NCI-H510A (cell line): ENCODE data around the gene DLK1.

Experiments used
- DNase-seq: peaks from one replicate; lab custom pipeline; 2025; lab: John Stamatoyannopoulos, UW

DLK1 gene

DNA sequence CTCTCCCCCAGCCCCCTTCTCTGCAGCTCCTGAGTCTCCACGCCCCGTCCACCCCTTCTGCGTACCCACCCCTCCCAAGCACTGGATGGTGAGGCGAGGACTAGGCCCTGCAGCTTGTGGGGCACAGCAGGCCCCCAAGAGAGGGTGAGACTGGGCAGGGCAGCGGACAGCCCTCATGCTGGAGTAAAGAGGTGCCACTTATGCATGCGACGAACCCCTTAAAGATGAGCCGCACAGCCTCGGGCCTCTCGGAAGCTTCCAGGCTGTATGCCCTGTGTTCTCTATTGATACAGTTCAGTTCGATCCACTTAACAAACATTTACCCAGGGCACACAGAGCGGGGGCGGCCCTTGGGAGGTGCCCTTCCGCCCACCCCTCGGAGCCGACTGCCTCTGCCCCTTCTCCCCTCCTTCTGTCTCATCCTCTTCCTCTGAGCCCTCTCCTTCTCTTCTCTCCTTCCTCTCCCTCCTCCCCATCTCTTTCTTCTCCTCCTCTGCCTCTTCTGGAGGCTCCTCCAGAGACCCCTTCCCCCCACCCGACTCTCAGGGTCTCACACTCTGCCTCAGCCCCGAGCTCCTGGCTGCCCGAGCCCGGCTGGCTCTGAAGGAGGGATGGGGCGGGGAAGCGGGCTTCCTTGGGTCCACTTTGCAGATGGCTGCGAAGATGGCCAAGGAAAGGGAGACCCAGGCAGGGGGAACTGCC lies 32.7 kb upstream of the DLK1 start:
- DNase-seq = no peak

- no peak for DNase-seq
Measured at GRCh38 chr14:100694579-100695422, 31.9 kb upstream of the DLK1 start.

GRCh38 chr14:100695423-100695738 lies 31.3 kb upstream of the DLK1 start:
- DNase-seq = no peak

DNA sequence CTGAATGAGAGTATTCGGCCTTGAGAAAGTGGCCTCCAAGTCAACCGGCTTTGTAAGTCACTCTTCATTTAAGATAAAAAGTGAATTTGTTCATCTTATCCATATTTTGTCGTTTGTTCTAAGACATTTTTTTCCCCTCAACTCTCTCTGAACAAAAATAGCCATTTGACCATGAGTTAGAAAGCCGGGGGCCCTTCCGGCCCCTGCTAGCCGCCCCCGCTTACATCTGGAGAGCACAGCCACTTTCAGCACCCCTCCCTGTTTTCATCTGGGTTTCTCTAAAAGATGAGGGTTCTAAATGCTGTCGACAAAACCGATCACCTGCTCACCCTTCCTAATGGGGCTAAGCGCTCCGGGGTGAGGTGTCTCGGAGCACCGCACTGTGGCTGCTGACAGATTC lies 30.7 kb upstream of the DLK1 start:
- no peak for DNase-seq

DNA sequence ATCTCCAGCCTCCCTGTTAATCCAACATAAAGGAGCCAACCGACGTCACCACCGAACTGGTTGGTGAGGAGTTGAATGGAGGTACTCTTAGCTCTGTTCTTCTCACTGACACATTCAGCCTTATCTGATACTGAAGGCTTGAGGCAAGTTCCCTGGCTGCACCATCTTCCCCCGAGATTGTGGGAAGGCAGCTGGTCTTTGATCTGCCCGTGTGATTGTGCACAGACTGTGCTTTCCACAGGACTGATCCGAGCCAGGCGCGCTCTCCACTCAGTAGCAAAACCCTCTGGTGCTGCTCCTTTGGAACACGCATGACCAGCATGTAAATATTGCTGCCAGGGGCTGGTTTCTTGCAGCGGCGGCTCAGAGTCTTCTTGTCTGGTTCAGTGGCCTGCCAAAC lies 30.1 kb upstream of the DLK1 start:
- no peak for DNase-seq

DNA sequence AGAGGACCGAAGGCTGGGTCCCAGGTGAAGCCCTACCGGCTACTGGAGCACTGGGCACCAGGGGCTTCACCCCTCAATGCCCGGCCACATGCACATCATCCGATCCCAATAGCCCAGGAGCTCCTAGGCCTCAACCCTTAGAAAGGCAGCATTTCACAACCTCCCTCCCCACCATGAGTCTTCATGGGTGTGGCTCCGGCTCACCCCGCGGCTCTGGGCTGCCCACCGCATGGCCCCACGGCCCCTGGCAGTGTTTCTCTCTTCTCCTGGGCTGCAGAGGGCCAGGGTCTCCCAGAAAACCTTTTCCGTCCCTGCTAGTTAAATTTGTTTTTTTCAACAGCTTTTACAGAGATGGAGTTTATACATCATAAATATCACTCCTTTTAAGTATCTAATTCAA lies 28.6 kb upstream of the DLK1 start:
- DNase-seq = no peak

DNA sequence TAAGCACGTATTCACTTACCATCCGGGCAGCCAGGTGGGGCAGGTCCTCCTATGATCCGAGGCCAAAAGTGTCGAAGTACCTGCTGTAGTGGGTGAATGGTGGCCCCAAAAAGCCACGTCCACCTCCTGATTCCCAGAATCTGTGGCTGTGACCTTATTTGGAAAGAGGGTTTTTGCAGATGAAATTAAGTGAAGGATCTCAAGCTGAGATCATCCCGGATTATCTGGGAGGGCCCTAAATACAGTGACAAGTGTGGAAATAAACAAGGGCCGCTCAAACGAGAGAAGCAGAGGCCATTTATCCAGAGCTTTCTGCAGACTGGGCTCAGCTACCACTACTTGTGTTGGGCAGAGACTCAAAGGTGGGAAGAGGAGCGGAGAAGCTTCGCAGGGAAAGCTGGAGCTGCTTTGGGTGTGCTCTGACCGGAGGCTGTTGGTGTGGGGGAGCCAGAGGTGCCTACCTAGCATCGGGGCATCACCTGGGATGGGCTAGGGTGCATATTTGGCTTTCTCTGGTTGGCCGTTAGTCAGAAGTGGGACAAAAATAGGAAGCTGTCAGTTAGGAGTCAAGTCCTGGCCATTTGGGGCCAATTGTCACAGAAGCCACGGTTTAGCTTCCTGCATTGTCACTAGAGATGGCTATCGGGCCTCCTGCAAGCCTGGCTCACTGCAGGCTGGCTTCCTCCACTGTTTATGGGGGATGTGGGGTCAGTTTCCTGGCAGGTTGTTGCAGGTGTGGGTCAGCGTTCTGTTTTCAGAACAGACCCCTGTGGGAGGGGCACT lies 27.8 kb upstream of the DLK1 start:
- DNase-seq = no peak

DNA sequence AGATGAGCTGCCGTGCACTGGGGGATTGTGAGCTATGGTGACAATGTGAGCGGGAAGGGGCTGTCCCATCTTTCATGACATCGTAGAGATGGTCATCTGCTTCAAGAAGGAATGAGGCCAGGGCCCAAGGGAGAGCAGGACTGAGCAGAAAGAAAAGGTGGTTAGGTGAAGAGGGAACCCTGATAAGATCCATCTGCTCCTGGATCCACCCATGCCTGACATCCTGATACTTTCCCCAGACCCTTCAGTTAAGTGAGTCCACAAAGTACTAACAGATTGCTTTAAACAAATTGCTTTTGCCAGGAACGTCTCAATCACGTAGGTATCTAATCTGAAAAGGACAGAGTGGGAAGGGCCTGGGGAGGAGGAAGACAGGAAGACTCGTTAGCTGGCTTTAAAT lies 25.4 kb upstream of the DLK1 start:
- DNase-seq = no peak

GRCh38 chr14:100702590-100702989 lies 24.1 kb upstream of the DLK1 start:
- no peak for DNase-seq

DNA sequence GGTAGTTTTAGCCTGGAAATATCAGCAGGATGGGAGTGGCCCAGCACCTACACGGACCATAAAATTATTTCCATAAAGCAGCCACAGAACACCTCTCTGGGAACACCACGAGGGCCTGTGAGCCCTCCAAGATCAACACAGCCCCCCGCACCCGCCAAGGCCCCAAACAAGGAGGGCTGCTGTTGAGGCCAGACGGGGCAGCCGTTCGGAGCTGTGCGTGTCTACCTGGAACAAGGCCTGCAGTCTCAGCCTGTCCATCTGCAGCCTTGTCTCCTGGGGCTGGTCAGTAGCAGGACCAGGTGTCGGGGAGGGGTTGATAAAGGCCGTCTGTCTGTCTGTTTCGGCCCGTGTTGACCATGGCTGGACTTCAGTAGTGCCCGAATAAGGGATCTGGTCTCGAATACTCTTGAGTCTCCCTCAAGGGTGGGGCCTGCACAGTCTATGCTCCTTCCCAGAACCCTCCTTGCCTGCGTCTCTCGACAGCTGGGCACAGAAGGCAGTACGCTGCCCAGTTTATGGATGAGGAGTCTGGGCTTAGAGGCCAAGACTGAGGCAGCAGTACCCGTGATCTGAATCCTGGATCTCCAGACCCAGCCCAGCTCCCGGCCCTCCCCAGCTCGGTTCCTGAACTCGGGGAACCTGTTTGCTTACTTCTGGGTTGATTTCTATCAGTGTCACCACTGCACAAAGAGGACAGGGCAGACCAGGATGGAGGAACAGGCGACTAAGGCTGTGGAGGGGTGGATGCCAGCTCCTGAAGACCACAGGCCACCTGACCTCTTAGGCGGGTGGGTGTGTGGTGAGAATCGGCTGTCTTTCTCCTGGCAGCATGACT lies 23.1 kb upstream of the DLK1 start:
- no peak for DNase-seq

DNA sequence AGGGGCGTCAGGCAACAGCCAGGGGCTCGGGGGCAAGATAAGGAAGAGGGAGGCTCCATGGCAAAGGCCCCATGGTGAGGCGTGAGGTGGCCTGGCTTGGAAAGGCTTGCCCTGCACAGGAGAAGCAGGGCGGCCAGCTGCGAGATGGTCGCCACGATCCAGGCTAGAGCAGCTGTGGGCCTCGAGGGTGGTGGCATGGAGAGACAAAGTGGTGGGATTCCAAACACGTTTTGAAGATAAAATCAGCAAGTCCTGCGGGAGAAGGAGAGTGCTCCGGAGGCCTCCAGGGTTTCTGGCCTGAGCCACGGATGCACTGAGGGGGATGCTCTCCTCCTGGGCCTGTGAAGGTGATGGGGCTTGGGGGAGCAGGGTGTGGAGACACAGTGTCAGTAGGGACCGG lies 20.5 kb upstream of the DLK1 start:
- no peak for DNase-seq

DNA sequence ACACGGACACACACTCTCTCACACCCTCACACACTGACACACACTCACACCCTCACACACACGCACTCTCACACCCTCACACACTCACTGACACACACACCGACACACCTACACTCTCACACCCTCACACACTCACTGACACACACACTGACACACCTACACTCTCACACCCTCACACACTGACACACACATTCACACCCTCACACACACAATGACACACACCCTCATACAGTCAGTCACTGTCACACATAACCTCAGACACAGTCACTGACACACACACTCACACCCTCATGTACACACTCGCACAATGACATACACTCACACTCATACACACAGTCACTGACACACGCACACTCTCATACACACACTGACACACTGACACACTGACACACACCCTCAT lies 19.8 kb upstream of the DLK1 start:
- no peak for DNase-seq

DNA sequence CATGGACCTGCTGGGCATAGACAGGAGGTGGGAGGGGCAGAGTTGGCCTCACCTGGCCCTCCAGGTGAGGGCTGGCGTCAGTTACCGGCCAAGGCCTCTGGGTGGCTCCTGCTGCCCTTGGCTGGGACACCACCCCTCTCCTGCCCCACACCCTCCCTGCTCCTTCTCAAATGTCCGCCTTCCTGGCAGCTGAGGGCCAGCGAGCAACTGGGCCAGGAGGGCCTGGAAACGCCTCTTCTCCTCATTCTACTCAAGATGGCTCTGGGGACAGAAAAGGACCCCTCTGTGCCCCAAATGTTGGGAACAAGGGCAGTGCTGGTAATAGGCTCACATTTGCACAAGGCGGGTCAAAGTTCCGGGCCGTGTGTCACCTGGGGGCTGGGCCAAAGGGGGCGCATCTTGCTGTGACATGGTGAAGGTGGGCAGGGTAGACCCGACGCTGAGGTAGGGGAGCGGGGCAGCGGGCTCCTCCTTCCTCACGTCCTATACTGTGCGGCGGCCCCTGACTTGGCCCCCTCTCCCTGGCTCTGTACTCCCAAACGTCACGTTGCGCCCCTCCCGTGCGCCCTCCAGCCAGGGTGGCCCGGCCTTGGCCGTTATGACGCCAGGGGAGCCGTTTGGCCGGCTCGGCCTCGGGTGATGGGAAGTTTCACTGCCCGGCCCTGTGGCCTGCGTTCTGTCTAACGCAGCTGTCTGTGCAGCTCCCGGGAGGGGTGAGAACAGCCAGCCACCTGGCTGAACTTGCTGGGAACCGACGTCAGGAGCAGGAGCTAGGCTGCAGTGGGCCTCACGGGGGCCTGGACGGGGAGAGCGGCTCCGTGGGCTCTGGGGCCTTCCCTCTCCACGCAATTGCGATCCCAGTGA lies 18.0 kb upstream of the DLK1 start:
- DNase-seq = peak; percentile 85

- no peak for DNase-seq
Measured at GRCh38 chr14:100709289-100710284, 17.1 kb upstream of the DLK1 start.

DNA sequence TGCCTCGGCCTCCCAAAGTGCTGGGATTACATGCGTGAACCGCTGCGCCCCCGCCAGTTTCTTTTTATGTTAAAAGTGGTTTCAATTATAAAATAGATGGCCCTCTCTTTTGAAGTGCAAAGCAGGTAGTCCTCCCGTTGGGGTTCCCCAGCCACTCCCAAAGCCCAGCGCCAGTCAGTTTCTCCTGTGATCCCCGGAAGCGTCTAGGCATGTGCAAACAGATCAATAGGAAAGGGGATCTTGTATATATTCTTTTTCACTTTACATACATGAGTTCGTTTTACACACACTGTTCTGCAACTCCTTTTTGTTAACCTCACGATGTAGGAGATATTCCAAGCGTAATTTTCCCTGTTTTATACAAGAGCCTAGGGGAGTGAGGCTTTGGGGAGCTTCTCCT lies 16.3 kb upstream of the DLK1 start:
- DNase-seq = no peak

DNA sequence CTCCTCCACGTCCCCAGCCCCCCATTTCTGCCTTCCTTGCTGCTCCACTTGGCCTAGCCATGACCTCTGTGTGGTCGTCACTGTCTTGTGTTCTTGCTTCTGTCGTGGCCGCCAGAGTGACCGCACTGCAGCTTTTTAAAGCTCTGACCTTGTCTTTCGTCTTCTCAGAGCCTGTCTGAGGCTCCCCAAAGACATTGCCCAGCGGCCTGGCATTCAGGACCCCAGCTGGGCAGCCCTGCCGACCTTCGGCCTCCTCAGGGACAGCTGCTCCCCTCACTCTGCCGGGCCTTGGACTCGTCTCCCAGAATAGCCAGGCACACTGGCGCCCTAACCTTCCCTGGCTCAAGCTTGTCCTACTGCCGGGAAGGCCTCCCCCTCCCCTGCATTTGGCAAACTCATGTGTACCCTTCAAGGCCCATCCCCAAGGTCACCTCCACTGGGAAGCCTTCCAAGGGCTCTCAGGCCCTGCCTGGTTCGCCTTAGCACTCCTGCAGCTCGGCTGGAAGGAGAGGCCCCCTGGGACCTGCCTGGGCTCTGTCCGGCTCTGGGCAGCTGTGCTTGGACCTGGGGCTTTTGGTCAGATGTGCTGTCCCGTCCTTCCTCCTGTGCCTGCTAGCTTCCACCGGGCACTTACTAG lies 15.7 kb upstream of the DLK1 start:
- no peak for DNase-seq

- no peak for DNase-seq
Measured at GRCh38 chr14:100711493-100711892, 15.2 kb upstream of the DLK1 start.

DNA sequence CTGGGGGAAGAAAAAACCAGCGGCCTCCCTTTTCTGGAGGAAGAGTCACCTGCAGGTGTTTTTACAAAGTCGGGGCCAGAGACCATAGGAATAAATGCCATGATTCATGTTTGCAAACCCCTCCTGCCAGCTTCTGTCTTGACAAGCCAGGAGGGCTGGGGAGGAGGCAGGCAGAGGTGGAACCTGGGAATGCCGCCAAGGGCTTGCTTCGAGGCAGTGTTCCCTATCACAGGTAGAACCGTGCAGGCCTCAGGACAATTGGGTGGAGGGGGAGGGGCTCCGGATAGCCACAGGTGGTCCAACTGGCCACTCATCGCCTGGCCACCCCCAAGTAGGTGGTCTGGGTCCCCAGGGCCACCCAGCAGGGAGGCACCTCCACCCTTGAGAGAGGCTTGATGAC lies 14.2 kb upstream of the DLK1 start:
- DNase-seq = no peak

- no peak for DNase-seq
Measured at GRCh38 chr14:100713705-100714104, 13.0 kb upstream of the DLK1 start.
